ENCODE data around the gene TIMP3.

The TIMP3 gene

GRCh38 chr22:32830957-32831356, 29.5 kb downstream of the TIMP3 start:
- DNase-seq, result no peak

- no peak for DNase-seq
Observed at GRCh38 chr22:32831584-32831983, 30.1 kb downstream of the TIMP3 start.

GRCh38 chr22:32832174-32832573, 30.7 kb downstream of the TIMP3 start:
- DNase-seq, result no peak

- DNase-seq, result no peak
Observed at GRCh38 chr22:32836280-32837123, 35.0 kb downstream of the TIMP3 start.

GRCh38 chr22:32837142-32837541, 35.6 kb downstream of the TIMP3 start:
- no peak for DNase-seq

GRCh38 chr22:32837803-32838202, 36.3 kb downstream of the TIMP3 start:
- DNase-seq, result no peak

- DNase-seq, result no peak
Observed at GRCh38 chr22:32839831-32840584, 38.5 kb downstream of the TIMP3 start.

- no peak for DNase-seq
Observed at GRCh38 chr22:32841175-32841574, 39.7 kb downstream of the TIMP3 start.

- DNase-seq, result no peak
Observed at GRCh38 chr22:32842486-32842885, 41.0 kb downstream of the TIMP3 start.

- DNase-seq, result no peak
Observed at GRCh38 chr22:32843300-32843699, 41.8 kb downstream of the TIMP3 start.

- DNase-seq, result no peak
Observed at GRCh38 chr22:32844251-32844650, 42.7 kb downstream of the TIMP3 start.

- no peak for DNase-seq
Observed at GRCh38 chr22:32846780-32847491, 45.4 kb downstream of the TIMP3 start.

- no peak for DNase-seq
Observed at GRCh38 chr22:32848226-32848625, 46.7 kb downstream of the TIMP3 start.

- DNase-seq, result no peak
Observed at GRCh38 chr22:32849501-32849900, 48.0 kb downstream of the TIMP3 start.

GRCh38 chr22:32850157-32850556, 48.7 kb downstream of the TIMP3 start:
- no peak for DNase-seq

GRCh38 chr22:32850591-32851517, 49.3 kb downstream of the TIMP3 start:
- no peak for DNase-seq

- no peak for DNase-seq
Observed at GRCh38 chr22:32852395-32853251, 51.1 kb downstream of the TIMP3 start.

- no peak for DNase-seq
Observed at GRCh38 chr22:32853662-32854061, 52.2 kb downstream of the TIMP3 start.

- no peak for DNase-seq
Observed at GRCh38 chr22:32854351-32854804, 52.9 kb downstream of the TIMP3 start.

- DNase-seq, result no peak
Observed at GRCh38 chr22:32855045-32855756, 53.7 kb downstream of the TIMP3 start.
